ENCODE data around the gene TTN.

The TTN gene

GRCh38 chr2:178830451-178830850 is 23.2 kb upstream of the TTN start:
- Histone ChIP-seq H3K4me1 (ENCODE audit: control insufficient read depth, insufficient read depth, low read length) (no peaks in the 10 kb centered on the region), H3K9ac (ENCODE audit: low read length in 2 of 2) (no peak overlapping the region)

GRCh38 chr2:178829981-178830380 is 22.8 kb upstream of the TTN start:
- Histone ChIP-seq H3K4me1 (ENCODE audit: control insufficient read depth, insufficient read depth, low read length) (no peaks in the 10 kb centered on the region), H3K4me3 (ENCODE audit: low read length in 2 of 2) (no peak overlapping the region), H3K9me3 (ENCODE audit: control insufficient read depth in 2 of 2, low read length in 2 of 2) (peaks cover 0 to 2% of the 10 kb centered on the region in 2 donors), H3K27me3 (ENCODE audit: control insufficient read depth in 1 of 2, insufficient read depth in 2 of 2, low read length in 2 of 2) (no peaks in the 10 kb centered on the region), H3K36me3 (ENCODE audit: control insufficient read depth in 2 of 2, insufficient read depth in 2 of 2, low read length in 2 of 2) (no peaks in the 10 kb centered on the region), H3K9ac (ENCODE audit: low read length in 2 of 2) (no peak overlapping the region), H3K27ac (ENCODE audit: low read length) (no peak overlapping the region)

More at GRCh38 chr2:178830451-178830850, 23.2 kb upstream of the TTN start:
- no peaks in the 10 kb centered on the region for H3K36me3 ChIP-seq (ENCODE audit: control insufficient read depth in 2 of 2, insufficient read depth in 2 of 2, low read length in 2 of 2)
- no peaks in the 10 kb centered on the region for H3K27me3 ChIP-seq (ENCODE audit: control insufficient read depth in 1 of 2, insufficient read depth in 2 of 2, low read length in 2 of 2)
- H3K4me3 ChIP-seq (ENCODE audit: low read length in 2 of 2) = no peak overlapping the region
- H3K27ac ChIP-seq (ENCODE audit: low read length) = no peak overlapping the region
- peaks cover 0 to 2% of the 10 kb centered on the region in 2 donors for H3K9me3 ChIP-seq (ENCODE audit: control insufficient read depth in 2 of 2, low read length in 2 of 2)

GRCh38 chr2:178829299-178829960 is 22.2 kb upstream of the TTN start:
- no peak overlapping the region for H3K27ac ChIP-seq (ENCODE audit: low read length)
- H3K9me3 ChIP-seq (ENCODE audit: control insufficient read depth in 2 of 2, low read length in 2 of 2) = peaks cover 0 to 2% of the 10 kb centered on the region in 2 donors
- H3K27me3 ChIP-seq (ENCODE audit: control insufficient read depth in 1 of 2, insufficient read depth in 2 of 2, low read length in 2 of 2) = no peaks in the 10 kb centered on the region
- no peak overlapping the region for H3K4me3 ChIP-seq (ENCODE audit: low read length in 2 of 2)
- H3K4me1 ChIP-seq (ENCODE audit: control insufficient read depth, insufficient read depth, low read length) = no peaks in the 10 kb centered on the region
- no peak overlapping the region for H3K9ac ChIP-seq (ENCODE audit: low read length in 2 of 2)
- H3K36me3 ChIP-seq (ENCODE audit: control insufficient read depth in 2 of 2, insufficient read depth in 2 of 2, low read length in 2 of 2) = no peaks in the 10 kb centered on the region

- Histone ChIP-seq H3K9me3 (ENCODE audit: control insufficient read depth in 2 of 2, low read length in 2 of 2) (peaks cover 0 to 2% of the 10 kb centered on the region in 2 donors), H3K4me1 (ENCODE audit: control insufficient read depth, insufficient read depth, low read length) (no peaks in the 10 kb centered on the region), H3K27ac (ENCODE audit: low read length) (no peak overlapping the region), H3K4me3 (ENCODE audit: low read length in 2 of 2) (no peak overlapping the region), H3K27me3 (ENCODE audit: control insufficient read depth in 1 of 2, insufficient read depth in 2 of 2, low read length in 2 of 2) (no peaks in the 10 kb centered on the region), H3K9ac (ENCODE audit: low read length in 2 of 2) (no peak overlapping the region), H3K36me3 (ENCODE audit: control insufficient read depth in 2 of 2, insufficient read depth in 2 of 2, low read length in 2 of 2) (no peaks in the 10 kb centered on the region)
Observed at GRCh38 chr2:178828486-178828881, 21.3 kb upstream of the TTN start.

- peaks cover 0 to 2% of the 10 kb centered on the region in 2 donors for H3K9me3 ChIP-seq (ENCODE audit: control insufficient read depth in 2 of 2, low read length in 2 of 2)
- no peak overlapping the region for H3K9ac ChIP-seq (ENCODE audit: low read length in 2 of 2)
- H3K27ac ChIP-seq (ENCODE audit: low read length) = no peak overlapping the region
- H3K27me3 ChIP-seq (ENCODE audit: control insufficient read depth in 1 of 2, insufficient read depth in 2 of 2, low read length in 2 of 2) = no peaks in the 10 kb centered on the region
- H3K4me3 ChIP-seq (ENCODE audit: low read length in 2 of 2) = no peak overlapping the region
- H3K36me3 ChIP-seq (ENCODE audit: control insufficient read depth in 2 of 2, insufficient read depth in 2 of 2, low read length in 2 of 2) = no peaks in the 10 kb centered on the region
- no peaks in the 10 kb centered on the region for H3K4me1 ChIP-seq (ENCODE audit: control insufficient read depth, insufficient read depth, low read length)
Observed at GRCh38 chr2:178827739-178828485, 20.7 kb upstream of the TTN start.

DNA sequence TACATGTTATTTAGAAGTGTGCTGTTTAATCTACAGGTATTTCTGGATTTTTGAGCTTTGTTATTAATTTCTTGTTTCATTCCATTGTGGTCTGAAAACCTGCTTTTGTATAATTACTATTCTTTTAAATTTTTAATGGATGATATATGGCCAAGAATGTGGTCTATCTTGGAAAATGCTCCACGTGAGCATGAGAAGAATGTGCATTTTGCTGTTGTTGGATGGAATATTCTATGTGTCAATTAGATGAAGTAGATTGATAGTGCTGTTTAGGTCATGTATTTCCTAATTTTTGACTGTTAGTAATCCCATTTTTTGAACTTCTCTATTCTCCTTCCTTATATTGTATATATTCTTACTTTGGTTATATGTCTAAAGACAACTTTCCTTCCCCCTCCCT is 19.9 kb upstream of the TTN start:
- Histone ChIP-seq H3K9me3 (ENCODE audit: control insufficient read depth in 2 of 2, low read length in 2 of 2) (peaks cover 0 to 2% of the 10 kb centered on the region in 2 donors), H3K36me3 (ENCODE audit: control insufficient read depth in 2 of 2, insufficient read depth in 2 of 2, low read length in 2 of 2) (no peaks in the 10 kb centered on the region), H3K4me3 (ENCODE audit: low read length in 2 of 2) (no peak overlapping the region), H3K27ac (ENCODE audit: low read length) (no peak overlapping the region), H3K27me3 (ENCODE audit: control insufficient read depth in 1 of 2, insufficient read depth in 2 of 2, low read length in 2 of 2) (no peaks in the 10 kb centered on the region), H3K4me1 (ENCODE audit: control insufficient read depth, insufficient read depth, low read length) (no peaks in the 10 kb centered on the region), H3K9ac (ENCODE audit: low read length in 2 of 2) (no peak overlapping the region)

DNA sequence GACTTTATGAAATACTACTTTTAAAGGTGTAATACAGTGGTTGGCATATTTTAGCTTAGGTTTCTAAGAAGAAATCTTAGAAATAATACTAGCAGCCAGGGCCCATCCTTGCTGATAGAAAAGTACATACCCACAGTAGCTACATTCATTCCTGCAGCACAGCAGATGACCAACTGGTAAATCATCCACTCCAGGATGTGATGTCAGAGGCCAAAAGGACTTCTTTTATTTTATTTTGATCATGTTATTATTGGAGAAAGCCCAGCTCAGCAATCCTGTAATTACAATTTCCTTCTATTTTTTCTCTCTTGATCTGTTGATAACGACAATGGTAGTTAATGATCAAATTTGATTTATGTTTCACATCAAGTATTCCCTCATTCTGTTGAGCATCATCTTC is 18.0 kb upstream of the TTN start:
- no peak overlapping the region for H3K27ac ChIP-seq (ENCODE audit: low read length)
- H3K9ac ChIP-seq (ENCODE audit: low read length in 2 of 2) = no peak overlapping the region
- H3K4me1 ChIP-seq (ENCODE audit: control insufficient read depth, insufficient read depth, low read length) = no peaks in the 10 kb centered on the region
- no peaks in the 10 kb centered on the region for H3K36me3 ChIP-seq (ENCODE audit: control insufficient read depth in 2 of 2, insufficient read depth in 2 of 2, low read length in 2 of 2)
- peaks cover 0 to 2% of the 10 kb centered on the region in 2 donors for H3K9me3 ChIP-seq (ENCODE audit: control insufficient read depth in 2 of 2, low read length in 2 of 2)
- no peak overlapping the region for H3K4me3 ChIP-seq (ENCODE audit: low read length in 2 of 2)
- no peaks in the 10 kb centered on the region for H3K27me3 ChIP-seq (ENCODE audit: control insufficient read depth in 1 of 2, insufficient read depth in 2 of 2, low read length in 2 of 2)

DNA sequence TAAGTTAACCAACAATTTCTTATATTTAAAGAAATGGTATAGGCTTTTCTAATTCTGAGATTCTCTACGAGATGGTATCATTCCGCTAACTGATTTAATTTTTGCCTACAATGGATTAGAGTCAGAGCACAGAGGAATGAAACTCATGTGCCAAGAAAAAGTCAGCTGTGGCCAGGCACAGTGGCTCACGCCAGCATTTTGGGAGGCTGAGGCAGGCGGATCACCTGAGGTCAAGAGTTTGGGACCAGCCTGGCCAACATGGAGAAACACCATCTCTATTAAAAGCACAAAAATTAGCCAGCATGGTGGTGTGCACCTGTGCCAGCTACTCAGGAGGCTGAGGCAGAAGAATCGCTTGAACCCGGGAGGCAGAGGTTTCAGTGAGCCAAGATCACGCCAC is 17.0 kb upstream of the TTN start:
- Histone ChIP-seq H3K27me3 (ENCODE audit: control insufficient read depth in 1 of 2, insufficient read depth in 2 of 2, low read length in 2 of 2) (no peaks in the 10 kb centered on the region), H3K9ac (ENCODE audit: low read length in 2 of 2) (no peak overlapping the region), H3K4me3 (ENCODE audit: low read length in 2 of 2) (no peak overlapping the region), H3K27ac (ENCODE audit: low read length) (no peak overlapping the region), H3K4me1 (ENCODE audit: control insufficient read depth, insufficient read depth, low read length) (no peaks in the 10 kb centered on the region), H3K36me3 (ENCODE audit: control insufficient read depth in 2 of 2, insufficient read depth in 2 of 2, low read length in 2 of 2) (no peaks in the 10 kb centered on the region), H3K9me3 (ENCODE audit: control insufficient read depth in 2 of 2, low read length in 2 of 2) (peaks cover 0 to 2% of the 10 kb centered on the region in 2 donors)

DNA sequence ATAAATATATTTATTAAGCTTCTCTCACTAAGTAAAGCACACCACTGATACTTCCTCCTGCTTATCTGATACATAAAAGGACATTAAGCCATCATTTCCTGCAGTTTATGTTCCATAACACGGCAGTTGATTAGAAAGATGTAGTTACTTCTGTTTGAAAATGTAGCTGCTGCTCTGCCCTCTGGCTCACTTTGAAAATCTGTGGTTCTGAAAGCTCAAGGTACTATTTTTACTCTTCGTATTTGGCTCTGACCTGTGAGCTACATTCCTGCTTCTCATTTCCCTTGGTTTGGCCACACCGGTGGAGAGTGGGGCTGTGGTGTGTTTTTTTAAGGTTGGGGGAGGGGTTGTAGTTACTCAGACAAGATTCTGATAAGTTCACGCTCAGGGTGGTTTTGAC is 12.8 kb upstream of the TTN start:
- H3K9me3 ChIP-seq (ENCODE audit: control insufficient read depth in 2 of 2, low read length in 2 of 2) = no peaks in the 10 kb centered on the region
- H3K27ac ChIP-seq (ENCODE audit: low read length) = no peak overlapping the region
- peak overlapping the region in 1 of 2 donors; percentile 8 for H3K4me3 ChIP-seq (ENCODE audit: low read length in 2 of 2)
- no peak overlapping the region for H3K9ac ChIP-seq (ENCODE audit: low read length in 2 of 2)
- H3K36me3 ChIP-seq (ENCODE audit: control insufficient read depth in 2 of 2, insufficient read depth in 2 of 2, low read length in 2 of 2) = no peaks in the 10 kb centered on the region
- no peaks in the 10 kb centered on the region for H3K27me3 ChIP-seq (ENCODE audit: control insufficient read depth in 1 of 2, insufficient read depth in 2 of 2, low read length in 2 of 2)
- no peaks in the 10 kb centered on the region for H3K4me1 ChIP-seq (ENCODE audit: control insufficient read depth, insufficient read depth, low read length)

DNA sequence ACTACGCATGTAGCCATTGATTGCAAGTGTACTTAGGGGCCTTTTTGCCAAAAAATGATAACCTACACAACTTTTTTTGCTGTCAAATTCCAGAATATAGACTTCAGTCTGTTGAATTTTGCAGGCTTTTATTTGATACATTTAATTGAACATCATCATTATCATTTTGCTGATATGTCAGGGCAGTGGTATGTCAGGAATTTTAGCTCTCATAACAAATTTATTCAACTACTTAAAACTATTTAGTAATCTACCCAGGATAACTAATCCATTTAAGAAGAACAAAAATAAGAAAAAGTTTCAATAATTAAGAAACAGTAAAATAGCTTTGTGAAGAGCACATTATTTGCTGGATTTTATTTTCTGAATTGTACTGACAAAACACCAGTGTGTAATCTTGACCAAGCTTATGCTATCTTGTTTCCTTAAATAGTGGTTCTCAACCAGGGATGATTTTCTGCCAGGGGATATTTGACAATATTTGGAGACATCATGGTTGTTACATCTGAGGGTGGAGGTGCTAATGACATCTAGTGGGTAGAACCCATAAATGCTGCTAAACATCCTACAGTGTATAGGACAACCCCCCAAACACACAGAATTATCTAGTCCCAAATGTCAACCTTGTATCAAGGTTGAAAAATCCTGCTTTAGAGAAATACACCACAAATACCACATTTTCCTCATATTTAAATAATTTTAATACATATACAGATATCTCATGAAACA is 12.1 kb upstream of the TTN start:
- H3K9me3 ChIP-seq (ENCODE audit: control insufficient read depth in 2 of 2, low read length in 2 of 2) = no peaks in the 10 kb centered on the region
- H3K36me3 ChIP-seq (ENCODE audit: control insufficient read depth in 2 of 2, insufficient read depth in 2 of 2, low read length in 2 of 2) = no peaks in the 10 kb centered on the region
- no peaks in the 10 kb centered on the region for H3K27me3 ChIP-seq (ENCODE audit: control insufficient read depth in 1 of 2, insufficient read depth in 2 of 2, low read length in 2 of 2)
- H3K9ac ChIP-seq (ENCODE audit: low read length in 2 of 2) = no peak overlapping the region
- H3K27ac ChIP-seq (ENCODE audit: low read length) = no peak overlapping the region
- H3K4me3 ChIP-seq (ENCODE audit: low read length in 2 of 2) = no peak overlapping the region
- no peaks in the 10 kb centered on the region for H3K4me1 ChIP-seq (ENCODE audit: control insufficient read depth, insufficient read depth, low read length)
